Activated CD4-positive, CD25-positive, alpha-beta regulatory T cell (primary cell): ENCODE measurements around the gene GNB1.

ENCODE experiments used
- DNase-seq, 4 experiments: peaks; one replicate each; lab custom pipeline; 2025; lab: John Stamatoyannopoulos, UW

Gene GNB1

GRCh38 chr1:1922956-1923833 is 32.3 kb upstream of the GNB1 start:
- DNase-seq, result no peak

DNA sequence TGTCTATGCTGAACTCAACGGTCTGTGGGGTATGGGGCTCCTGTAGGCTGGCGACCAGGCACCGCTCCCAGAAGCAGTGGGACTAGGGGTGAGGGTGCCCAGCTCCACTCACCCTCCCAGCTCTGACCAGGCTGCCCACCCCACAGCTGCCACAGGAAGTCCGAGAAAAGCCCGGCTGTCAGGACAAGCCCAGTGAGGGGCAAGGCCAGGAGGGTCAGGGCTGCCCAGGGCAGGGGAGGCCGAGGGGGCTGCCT is 31.7 kb upstream of the GNB1 start:
- no peak for DNase-seq

DNA sequence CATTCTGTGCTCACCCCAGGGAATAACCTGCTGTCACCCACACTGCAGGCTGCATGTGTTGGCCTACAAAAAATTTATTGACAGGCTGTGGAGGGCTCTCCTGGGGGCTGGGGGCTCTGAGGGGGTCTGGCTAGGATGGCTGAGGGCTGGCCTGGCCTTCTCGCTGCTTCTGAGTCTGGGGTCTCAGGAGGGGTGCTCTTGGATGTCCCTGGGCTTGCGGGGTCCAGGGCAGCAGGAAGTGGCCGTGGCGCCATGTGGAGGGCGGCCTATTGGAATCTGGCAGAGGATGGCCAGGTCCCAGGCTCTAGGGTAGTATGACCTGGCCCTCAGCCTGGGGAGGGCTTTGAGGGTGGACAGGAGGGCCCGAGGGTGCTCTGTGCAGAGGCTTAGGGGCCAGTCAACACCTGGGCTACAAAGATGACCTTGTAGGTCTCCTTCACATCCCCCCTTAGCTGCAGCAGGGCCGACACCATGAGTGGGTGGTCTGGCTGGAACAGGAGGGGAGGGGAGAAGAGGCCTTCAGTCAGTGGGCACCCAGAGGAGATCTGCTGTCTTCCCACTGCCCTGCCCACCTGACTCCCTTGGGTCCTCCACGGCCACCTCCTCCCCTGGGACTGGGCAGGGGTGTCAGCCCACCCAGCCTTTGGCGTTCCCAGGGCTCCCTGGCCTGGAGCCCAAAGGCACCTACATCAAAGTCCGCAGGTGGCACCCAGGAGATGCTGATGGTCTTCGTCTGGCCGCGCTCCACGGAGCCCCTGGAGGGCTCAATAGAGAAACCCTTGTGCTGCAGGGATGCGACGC is 31.2 kb upstream of the GNB1 start:
- no peak for DNase-seq

DNA sequence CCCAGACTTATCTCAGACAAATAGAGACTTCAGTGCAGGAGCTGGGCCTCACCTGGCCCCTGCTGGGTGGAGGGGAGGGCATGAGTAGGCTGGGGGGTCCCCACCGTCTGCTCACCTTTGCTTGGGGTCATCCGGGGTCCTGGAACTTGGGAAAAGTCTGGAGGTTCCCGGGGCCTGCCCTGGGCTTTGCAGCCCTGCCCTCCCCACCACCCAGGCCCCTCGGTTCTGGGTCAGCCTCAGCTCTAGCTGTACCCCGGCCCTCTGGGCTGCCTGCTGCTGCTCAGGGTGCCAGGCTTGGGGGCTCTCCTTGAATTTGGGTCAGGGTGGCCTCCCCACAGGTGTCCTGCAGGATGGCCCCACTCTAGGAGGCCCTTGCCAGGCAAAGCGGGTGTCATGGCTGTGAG is 30.6 kb upstream of the GNB1 start:
- DNase-seq, result no peak

DNA sequence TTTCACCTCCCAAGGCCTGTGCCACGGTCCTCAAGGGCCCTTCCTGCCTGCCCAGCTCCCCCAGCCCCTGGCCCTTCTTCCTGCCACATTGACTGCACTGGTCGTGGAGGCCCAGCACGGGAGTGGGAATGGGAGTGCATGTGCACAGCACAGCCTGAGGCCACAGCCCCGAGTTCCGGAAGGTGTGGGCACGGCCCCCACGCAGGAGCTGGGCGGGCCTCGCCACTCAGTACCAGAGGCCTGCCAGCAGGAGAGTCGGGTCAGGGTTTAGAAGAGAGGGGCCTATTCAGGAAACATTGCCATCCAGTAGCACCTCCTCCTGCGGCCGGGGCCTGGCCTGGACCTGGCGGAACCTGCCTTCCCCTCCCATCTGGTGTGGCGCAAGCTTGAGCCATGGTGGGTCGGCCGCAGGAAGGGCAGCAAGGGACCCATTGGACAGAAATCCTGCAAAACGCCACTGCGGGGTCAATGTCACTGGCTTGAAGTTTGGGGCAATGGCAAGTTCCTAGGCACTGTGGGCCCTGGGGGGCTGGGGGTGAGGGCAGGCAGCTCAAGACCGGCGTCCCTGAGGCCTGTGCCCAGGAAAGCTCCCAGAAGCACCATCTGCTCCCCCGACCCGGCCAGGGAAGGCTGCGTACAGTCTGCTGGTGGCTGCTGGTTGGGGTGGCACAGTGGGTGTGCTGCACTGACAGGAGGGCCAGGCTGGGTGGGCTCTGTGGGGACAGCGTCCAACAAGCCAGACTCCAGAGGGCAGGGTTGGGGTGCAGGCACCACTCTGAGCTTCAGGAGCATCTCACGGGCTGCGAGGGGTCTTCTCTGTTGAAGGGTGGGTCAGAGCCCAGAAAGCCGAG is 29.9 kb upstream of the GNB1 start:
- DNase-seq, result no peak

- no peak for DNase-seq
These were observed 29.2 kb upstream of the GNB1 start for GRCh38 chr1:1920057-1920607.

GRCh38 chr1:1919304-1920056 is 28.6 kb upstream of the GNB1 start:
- DNase-seq, result peak; percentile 98 to 100 (median 99)

GRCh38 chr1:1918901-1919303 is 28.0 kb upstream of the GNB1 start, which contains the start of gene TMEM52:
Gene TMEM52 (minus strand): TSS chr1:1919279. CDS start chr1:1919265, 14 bp downstream.
- peak in 1 of 4 experiments; percentile 69 for DNase-seq

- DNase-seq, result no peak
These were observed 27.4 kb upstream of the GNB1 start for GRCh38 chr1:1917995-1918900.

- no peak for DNase-seq
These were observed 26.6 kb upstream of the GNB1 start for GRCh38 chr1:1917304-1917976.

DNA sequence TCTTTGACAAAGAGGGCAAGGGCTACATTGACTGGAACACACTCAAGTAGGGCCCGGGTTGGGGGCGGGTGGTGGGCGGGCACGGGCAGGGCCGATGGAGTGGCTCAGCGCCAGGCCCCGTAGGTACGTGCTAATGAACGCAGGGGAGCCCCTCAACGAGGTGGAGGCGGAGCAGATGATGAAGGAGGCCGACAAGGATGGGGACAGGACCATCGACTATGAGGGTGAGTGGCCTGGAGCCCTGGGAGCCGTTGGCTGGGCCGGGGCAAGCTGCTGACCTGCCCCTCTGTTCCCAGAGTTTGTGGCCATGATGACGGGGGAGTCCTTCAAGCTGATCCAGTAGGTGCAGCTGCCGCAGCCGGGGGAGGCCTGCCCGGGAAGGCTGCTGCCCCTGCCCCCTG is 26.0 kb upstream of the GNB1 start:
- no peak for DNase-seq

DNA sequence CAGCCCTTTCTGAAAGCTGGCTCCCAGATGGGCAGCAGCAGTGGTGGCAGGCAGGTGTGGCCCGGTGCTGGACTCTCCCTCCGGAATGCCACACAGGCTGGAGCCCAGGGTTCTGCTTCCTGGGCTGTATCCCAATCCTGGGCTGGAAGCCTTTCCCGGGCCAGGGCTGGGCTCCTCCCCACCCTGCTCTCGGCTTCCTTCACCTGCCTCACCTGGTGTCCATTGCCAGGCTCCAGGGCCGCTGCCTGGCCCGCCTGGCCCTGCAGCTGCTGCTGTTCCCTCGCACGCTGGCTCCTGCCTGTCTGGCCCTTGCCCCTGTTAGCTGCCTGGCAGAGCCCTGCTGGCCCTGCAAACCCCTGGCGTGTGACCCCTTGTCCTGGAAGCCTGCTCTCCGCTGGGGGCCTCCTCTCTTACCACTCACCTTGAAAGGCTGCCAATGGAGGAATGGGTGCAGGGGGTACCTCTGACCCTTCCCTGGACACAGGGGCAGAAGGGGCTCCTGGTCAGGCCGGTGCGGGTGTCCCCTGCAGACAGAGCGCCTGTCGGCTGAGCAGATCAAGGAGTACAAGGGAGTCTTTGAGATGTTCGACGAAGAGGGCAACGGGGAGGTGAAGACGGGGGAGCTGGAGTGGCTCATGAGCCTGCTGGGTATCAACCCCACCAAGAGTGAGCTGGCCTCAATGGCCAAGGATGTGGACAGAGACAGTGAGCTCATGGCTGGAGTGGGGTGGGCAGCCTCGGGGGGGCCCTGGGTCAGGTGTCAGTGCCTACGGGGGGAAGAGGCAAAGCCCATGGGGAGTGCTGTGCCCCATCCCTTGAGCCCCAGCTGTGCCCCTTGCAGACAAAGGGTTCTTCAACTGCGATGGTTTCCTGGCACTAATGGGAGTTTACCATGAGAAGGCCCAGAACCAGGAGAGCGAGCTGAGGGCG is 25.3 kb upstream of the GNB1 start:
- DNase-seq, result no peak

DNA sequence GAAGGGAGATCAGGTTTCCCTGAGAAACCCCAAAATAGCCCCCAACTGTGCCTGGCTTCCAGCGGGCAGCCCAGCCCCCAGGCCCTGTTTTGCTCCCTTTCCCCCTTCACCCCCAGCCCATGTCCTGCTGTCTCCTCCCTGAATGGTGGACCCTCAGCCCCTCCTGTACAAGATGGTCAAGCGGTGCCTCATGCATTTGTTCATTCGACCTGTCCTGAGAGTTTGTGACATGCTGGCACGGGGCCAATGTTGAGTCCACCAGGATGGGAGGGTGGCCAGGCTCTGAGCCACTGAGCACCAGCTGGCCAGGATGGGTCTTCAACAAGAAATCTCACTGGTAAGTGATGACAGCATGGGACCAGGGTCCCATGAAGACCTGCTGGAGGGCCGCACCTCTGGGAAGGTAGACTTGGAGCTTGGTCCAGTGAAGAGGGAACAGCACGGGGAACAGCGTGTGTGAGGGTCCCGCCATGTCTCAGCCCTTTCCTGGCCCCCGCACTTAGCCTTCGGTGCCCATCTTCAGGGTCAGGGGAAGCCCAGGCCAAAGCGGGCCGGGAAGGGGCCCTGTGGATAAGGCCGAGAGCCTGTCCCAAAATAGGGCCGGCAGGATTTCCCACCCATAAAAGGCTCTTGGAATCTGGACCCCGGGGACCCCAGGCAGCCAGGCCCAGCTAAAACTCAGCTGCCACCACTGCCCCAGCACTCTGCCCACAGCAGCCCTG is 24.2 kb upstream of the GNB1 start, which contains the start of gene CALML6:
Gene CALML6, plus strand, starts transcription at position 290 of the 722 bp plus-strand sequence. Its CDS starts 21 bp downstream, at position 311.
- DNase-seq, result no peak

DNA sequence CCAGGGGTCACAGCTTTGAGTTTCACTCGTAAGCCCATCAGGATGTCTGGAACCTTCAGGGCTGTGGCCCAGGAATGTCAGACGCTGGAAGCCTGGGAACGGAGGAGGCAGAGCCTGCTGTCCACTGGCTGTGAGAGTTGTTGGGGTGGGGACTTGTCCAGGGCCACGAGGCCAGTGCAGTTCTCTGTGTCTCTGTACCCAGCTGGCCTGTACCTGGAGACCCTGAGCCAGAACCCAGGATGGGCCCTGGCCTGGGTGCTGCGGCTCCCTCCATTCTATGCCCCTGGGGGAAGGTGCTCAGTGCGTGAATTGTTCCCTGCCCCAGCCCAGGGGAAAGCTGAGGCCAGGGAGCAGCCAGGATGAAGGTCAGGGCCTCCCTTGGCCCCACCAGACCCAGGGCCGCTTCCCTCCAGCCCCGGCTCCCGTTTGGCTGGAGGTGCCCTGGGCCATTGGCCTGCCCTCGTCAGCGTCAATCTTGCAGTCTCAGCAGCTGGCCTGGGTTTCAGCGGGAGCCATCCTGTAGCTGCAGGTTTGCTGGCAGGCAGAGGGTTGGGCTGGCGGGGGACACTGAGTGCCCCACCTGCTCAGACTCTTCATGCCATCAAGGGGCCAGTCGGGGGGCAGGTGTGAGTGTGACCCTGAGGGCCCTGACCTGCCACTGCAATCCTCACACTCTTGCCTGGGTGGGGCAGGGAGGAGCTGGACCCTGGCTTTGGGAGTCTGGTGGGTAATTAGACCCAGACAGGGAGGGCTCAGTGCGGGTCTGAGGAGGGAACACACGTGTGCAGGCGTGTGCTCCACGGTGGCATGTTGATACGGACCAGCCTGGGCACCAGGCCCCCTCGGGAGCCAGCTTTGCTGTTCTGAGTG is 23.4 kb upstream of the GNB1 start:
- no peak for DNase-seq

DNA sequence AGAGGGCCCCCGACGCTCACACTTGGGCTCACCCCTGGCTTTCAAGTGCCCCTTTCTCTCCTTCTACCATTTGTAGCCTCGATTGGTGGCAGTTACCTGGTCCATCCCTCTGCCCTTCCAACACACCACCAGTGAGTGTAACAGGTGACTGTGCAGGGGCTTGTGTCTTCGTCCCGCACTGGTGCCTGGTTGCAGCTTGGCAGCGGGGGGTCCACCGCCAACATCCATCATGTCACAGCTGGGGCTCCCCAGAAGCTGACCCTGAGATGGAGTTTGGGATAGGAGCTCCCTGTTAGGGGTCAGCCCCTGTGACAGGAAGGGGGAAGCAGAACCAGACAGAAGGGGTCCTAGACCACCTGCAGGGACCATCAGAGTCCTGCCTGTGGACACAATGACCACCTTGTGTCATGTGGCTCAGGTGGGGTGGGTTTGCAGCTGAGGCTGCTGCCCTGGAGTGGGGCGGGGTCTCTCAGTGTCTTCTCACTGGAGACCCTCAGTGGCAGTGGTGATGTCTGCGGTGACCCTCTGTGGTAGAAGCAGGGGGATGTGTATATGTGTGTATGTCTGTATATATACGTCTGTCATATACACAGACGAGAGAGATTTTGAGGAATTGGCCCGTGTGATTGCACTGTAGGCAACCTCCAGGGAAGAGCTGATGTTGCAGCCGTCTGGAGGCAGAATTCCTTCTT is 20.6 kb upstream of the GNB1 start:
- DNase-seq, result no peak

DNA sequence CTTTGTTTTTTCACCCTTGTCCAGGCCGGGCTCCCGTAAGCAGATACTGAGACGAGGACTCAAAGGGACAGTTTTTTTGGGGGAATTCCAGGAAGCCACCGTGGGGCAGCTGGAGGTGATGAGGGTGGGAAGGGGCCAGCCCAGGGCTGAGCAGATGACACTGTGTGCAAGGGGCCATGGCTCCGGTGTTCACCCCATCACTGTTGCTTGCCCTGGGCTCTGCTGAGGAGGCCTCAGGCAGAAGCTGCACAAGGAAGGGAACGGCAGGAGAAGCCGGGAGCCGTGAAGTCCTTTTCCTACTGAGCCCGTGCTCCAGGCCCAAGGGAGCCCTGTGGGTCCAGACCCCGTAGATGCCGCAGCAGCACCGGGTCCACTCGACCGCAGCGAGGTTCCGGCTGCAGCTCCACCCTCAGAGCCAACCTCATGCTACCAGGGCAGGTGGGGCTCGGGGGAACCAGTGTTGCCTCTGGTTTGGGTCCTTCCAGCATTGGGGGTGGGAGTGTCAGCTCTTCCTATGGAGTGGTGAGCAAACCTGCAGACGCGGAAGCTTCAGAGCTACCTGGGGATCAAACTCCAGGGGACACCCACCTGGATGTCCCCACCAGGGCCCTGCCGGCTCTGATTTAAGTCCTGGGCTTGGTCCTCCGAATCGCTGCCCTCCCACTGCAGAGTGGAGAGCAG is 19.9 kb upstream of the GNB1 start:
- DNase-seq, result no peak
